Stimulated activated CD8-positive, alpha-beta memory T cell treated with anti-CD3 and anti-CD28 coated beads, Interleukin-2, amount 100 ng/mL, for 1 hour (primary cell): ENCODE results near the gene RCAN1.
"Not testable (repeated sequence)": the region's sequence is repeated elsewhere in the genome, so short reads cannot be mapped to it uniquely, and the experiment has no call there.

Source experiments
- DNase-seq, 2 donors: peaks; one replicate each; pipeline ENCODE4 v3.0.0-alpha.2; 2020; ENCODE audit warnings: low read depth in 2 of 2

RCAN1 gene

GRCh38 chr21:34514576-34515115 lies 100.3 kb downstream of the RCAN1 start:
- no peak for DNase-seq

GRCh38 chr21:34513129-34513675 lies 101.7 kb downstream of the RCAN1 start:
- DNase-seq = no peak

DNA sequence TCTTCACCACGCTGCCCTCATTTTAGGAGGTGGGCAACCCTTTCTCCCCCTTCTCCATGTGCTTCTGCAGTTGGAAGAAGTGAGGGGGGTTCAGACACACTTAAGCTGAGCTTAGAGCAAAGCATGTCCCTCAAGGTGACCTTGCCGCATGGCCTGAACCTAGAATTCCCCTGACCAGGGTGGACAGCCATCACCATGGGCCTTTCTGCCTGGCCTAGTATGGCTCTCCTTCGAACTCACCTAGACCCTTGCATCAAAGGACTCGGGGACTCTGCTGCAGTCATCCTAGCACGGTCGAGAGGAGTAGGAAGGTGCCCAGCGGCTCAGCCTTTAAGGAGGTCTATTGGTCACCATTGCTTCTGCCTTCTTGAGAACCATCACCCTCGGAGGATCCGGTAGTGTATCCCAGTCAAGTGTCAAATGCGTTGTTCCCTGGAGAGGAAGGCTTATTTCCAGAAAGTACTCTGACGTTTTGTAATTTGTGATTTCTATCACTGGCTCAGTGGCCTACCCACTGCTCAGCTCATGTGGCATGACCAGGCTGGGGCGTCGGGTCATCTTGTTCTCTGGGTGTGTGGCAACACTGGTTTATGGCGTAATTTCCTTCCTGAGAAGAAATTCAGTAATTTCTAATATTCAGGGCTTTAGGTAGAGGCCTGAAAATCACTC lies 103.0 kb downstream of the RCAN1 start, which contains the start of gene KCNE1:
KCNE1 (minus strand) TSS at position 424 of the 669 bp plus-strand sequence. CDS start 62,576 bp downstream, outside the sequence.
- DNase-seq = no peak

GRCh38 chr21:34511181-34511580 lies 103.7 kb downstream of the RCAN1 start:
- DNase-seq = no peak

DNA sequence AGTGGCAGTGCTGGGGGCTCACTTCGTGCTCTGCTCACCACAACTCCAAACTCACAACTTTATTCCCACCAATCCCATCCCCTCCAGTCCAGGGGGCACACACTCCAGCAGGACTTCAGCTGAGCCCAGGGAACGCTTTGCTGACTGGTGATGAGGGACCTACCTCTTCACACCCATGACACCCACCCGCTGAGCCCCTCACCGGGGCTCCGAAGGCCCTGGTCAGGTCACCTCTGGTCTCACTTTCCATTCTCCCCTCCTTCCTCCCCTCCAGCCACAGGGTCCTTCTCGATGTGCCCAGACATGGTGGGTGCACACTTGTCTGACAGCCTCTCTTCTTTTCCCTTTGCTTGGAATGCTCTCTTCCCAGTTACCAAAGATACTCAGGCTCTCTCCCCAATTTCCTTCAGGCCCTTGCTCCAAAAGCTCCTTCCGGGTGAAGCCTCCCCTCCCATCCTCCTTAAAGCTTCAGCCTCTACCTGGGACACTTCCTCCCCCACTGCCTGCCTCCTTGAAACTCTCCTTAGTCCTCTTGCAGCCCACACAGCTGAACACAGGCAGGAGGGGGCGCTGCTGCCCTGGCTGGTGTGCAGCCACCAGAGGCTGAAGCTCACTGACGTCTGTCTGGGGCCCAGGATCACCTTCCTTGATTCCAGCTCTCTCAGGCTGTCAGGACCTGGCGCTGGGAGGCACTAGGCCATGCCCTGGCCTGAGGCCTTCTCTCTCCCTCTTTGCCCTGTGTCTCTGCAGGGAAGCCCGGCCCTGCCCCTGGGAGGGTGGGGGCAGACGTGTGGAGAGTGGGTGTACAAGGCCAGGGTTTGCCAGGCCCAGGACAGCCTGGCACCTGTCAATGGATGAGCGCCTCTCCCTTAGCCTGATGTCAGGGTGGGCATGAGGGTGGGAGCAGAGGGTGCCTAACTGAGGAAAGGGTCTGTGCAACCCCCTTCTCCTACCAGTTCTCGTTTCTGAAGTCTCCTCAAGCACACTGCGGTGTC lies 104.5 kb downstream of the RCAN1 start:
- no peak for DNase-seq

GRCh38 chr21:34509151-34509550 lies 105.8 kb downstream of the RCAN1 start:
- DNase-seq = no peak

- no peak for DNase-seq
Observed at GRCh38 chr21:34504595-34504994, 110.3 kb downstream of the RCAN1 start.

GRCh38 chr21:34502480-34503106 lies 112.3 kb downstream of the RCAN1 start:
- DNase-seq = no peak

GRCh38 chr21:34501716-34502115 lies 113.2 kb downstream of the RCAN1 start:
- DNase-seq = no peak

DNA sequence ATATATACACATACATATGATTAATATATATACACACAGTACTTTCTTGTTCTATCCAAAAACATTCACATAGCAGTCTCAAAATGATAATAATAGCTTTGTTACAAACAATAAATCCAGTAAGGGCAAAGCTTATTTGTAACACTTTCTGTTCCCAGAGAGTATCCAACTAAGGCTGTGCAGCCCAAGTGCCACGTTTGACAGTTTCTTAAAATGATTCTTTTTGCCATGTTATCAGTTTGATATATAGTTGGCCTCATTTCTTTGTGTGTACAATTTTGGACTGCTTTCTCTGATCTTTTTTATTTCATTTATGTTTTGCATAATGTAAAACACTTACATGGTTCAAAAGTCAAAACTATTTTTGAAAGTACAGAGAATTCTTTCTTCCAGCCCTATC lies 114.7 kb downstream of the RCAN1 start:
- DNase-seq = no peak

DNA sequence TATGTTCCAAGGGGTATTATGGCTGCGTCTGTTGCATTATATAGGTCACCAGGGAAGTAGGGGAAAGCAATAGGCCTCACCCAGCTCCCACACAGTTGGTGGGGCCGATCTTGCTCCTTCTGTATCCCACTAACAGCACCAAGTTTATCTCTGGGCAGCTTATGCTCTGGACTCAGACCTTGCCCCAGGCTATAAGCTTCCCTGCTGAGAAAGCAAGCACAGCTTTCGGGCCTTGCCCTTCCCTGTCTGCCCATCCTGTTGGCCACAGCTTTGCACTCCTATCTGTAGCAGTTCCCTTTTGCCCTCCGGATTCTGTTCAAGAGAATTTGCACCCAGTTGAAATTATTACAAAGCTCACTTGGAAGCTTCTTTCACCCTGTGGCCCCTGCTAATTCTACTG lies 115.8 kb downstream of the RCAN1 start:
- DNase-seq = no peak

GRCh38 chr21:34498623-34499022 lies 116.3 kb downstream of the RCAN1 start:
- DNase-seq = no peak

DNA sequence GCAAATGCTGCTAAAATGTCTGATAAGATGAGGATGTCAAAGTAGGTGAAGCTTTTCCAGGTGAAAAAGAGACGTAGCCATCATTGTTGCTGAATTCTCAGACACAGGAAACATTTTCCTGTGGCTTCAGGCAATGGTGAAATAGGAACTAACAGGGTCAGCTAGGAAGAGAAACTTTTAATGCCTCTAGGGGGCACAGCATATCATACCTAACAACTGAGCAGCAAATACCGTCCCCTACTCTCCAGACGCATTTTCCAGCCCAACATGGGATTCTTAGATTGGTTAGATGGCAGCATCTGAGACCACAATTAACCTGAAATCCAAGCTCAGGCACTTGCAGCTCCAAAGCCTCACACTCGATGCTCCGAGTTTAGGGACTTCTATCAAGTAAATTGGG lies 131.1 kb downstream of the RCAN1 start:
- not testable (repeated sequence) for DNase-seq

DNA sequence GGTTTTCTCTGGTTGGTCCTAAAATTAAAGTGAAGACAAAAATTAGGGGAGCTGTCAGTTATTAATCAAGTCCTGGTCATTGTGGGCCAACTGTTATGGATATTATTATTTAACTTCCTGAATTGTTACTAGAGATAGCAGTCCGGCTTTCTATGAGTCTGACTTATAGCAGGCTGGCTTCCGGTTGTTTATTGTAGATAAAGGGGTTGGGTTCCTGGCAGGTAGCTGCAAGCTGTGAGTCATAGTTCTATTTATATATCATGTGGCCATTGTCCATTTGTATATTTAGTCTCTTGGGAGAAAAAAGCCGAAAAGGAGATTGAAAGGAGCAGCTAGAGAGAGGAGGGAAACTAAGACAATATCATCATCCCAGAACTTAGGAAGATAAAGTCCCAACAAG lies 131.5 kb downstream of the RCAN1 start:
- DNase-seq = not testable (repeated sequence)

- DNase-seq = not testable (repeated sequence)
Observed at GRCh38 chr21:34467333-34467732, 147.6 kb downstream of the RCAN1 start.
